ENCODE measurements around the gene FAM135A. TPM values are rescaled to one million over a fixed set of nuclear protein-coding genes. Genes with fewer than 3 reads are reported as not detected.

Gene FAM135A
- total and polyA plus RNA-seq, 2 experiments from 2014 or later = 35.2 to 68.7 TPM

GRCh38 chr6:70575899-70576495 lies 162.7 kb downstream of the FAM135A start (continued):
- no peak for TF ChIP-seq ZNF462 (CRISPR knock-in tag; IDR thresholded peaks at IDR 0.05)
- TF ChIP-seq POLR2AphosphoS5 (IDR thresholded peaks at IDR 0.05; ENCODE audit: low read depth) = no peak

GRCh38 chr6:70586114-70586513 lies 172.8 kb downstream of the FAM135A start:
- TF ChIP-seq ZNF331 (CRISPR knock-in tag; IDR thresholded peaks at IDR 0.05; ENCODE audit: low read depth) = no peak
- no peak for TF ChIP-seq ZNF462 (CRISPR knock-in tag; IDR thresholded peaks at IDR 0.05)
- no peak for TF ChIP-seq ETS1 (IDR thresholded peaks at IDR 0.05)
- no peak for TF ChIP-seq STAT1 (IDR thresholded peaks at IDR 0.05; ENCODE audit: unreplicated experiment)
- no peak for TF ChIP-seq JUNB (IDR thresholded peaks at IDR 0.05; ENCODE audit: unreplicated experiment)
- no peak for TF ChIP-seq EZH2phosphoT487 (IDR thresholded peaks at IDR 0.05; ENCODE audit: unreplicated experiment)
- no peak for TF ChIP-seq ZNF114 (CRISPR knock-in tag; IDR thresholded peaks at IDR 0.05)
- no peak for TF ChIP-seq POLR2AphosphoS5 (IDR thresholded peaks at IDR 0.05; ENCODE audit: low read depth)
- no peaks in the 10 kb centered on the region for H4K20me1 ChIP-seq (replicated peaks; ENCODE audit: insufficient read depth)
- 0 out of 2 replicates have a peak, but pooled peaks cover 2% of the 10 kb centered on the region for H3K36me3 ChIP-seq (ENCODE audit: insufficient read depth)
- Mint-ChIP-seq H3K27me3 (ENCODE audit: insufficient read depth, low read depth, poor library complexity) (peaks cover 3% of the 10 kb centered on the region), H3K27ac (no peak overlapping the region), H3K36me3 (ENCODE audit: low read depth) (peaks cover 38% of the 10 kb centered on the region), H3K4me3 (no peak overlapping the region), H3K4me1 (no peaks in the 10 kb centered on the region), H3K9me3 (no peaks in the 10 kb centered on the region)
- ATAC-seq = no peak
- no peak overlapping the region for H3K27ac ChIP-seq (ENCODE audit: low read depth)
- H3K4me1 ChIP-seq (ENCODE audit: insufficient read depth) = no peaks in the 10 kb centered on the region
- H3K27me3 ChIP-seq (ENCODE audit: insufficient read depth) = no peaks in the 10 kb centered on the region
- no peak overlapping the region for H3K4me2 ChIP-seq
- no peaks in the 10 kb centered on the region for H3K9me2 ChIP-seq (ENCODE audit: insufficient read depth)
- H3K79me2 ChIP-seq (replicated peaks; ENCODE audit: insufficient read depth) = no peaks in the 10 kb centered on the region
- no peak overlapping the region for H3K4me3 ChIP-seq
- no peak for DNase-seq (ENCODE audit: low spot score)
- no peaks in the 10 kb centered on the region for H3F3A ChIP-seq (replicated peaks; ENCODE audit: low read depth)
- no peak overlapping the region for H2AFZ ChIP-seq
